HUES64 (cell line): ENCODE data around the gene TOB2.
"Not testable (repeated sequence)": the region's sequence is repeated elsewhere in the genome, so short reads cannot be mapped to it uniquely, and the experiment has no call there.

Experiments used
- H3K27ac ChIP-seq: 2 replicates; pipeline ENCODE4 v1.7.0; 2013; ENCODE audit warnings: low read depth, low read length, inconsistent platforms
- H3K27me3 ChIP-seq: 2 replicates; pipeline ENCODE4 v1.6.1; 2013; ENCODE audit warnings: mild to moderate bottlenecking, low read length; ENCODE audit not compliant: insufficient read depth
- H3K36me3 ChIP-seq: 2 replicates; pipeline ENCODE4 v1.6.1; 2013; ENCODE audit warnings: mild to moderate bottlenecking, low read length; ENCODE audit not compliant: insufficient read depth
- H3K4me1 ChIP-seq: 2 replicates; pipeline ENCODE4 v1.6.1; 2013; ENCODE audit warnings: mild to moderate bottlenecking, low read length, moderate library complexity; ENCODE audit not compliant: insufficient read depth
- H3K4me3 ChIP-seq: 2 replicates; pipeline ENCODE4 v1.5.1; 2013; ENCODE audit warnings: mild to moderate bottlenecking, low read length, moderate library complexity
- H3K9ac ChIP-seq: 2 replicates; pipeline ENCODE4 v1.6.1; 2013; ENCODE audit warnings: mild to moderate bottlenecking, low read depth, low read length
- H3K9me3 ChIP-seq: 2 replicates; pipeline ENCODE4 v1.6.1; 2013; ENCODE audit warnings: low read depth, low read length; ENCODE audit not compliant: insufficient read depth
- WGBS: fragments of 150-250, 120-280 bp; methylation state at CpG from one replicate; pipeline ENCODE4 v1.1.7; 2013; ENCODE audit warnings: missing lambda C conversion rate; 5-methylcytosine and 5-hydroxymethylcytosine counted together

TOB2 gene

DNA sequence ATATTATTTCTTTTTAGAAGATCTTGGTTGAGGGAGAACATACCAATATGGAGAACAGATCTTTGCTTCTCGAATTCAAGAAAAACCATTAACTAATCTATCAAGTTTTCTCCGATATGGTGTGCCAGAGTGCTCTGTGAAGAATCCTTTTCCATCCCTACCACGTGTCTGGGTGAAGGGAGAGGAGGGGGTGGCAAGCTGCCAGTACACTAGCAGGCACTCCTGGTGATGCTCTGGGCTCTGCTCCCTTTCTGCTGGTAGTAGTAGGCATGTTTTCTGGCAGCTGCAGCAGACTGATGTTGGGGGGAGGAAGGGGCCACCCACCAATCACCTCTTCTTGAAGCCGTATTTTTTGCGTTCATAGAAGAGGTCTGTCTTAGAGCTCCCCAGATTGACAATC, 13.5 kb upstream of the TOB2 start:
- not testable (repeated sequence) for H3K27ac ChIP-seq, H3K4me3 ChIP-seq, H3K9me3 ChIP-seq, H3K9ac ChIP-seq, H3K27me3 ChIP-seq, H3K4me1 ChIP-seq
- H3K36me3 ChIP-seq: peaks cover 67% of the 10 kb centered on the region
- 98% methylated on average over 5 of the region's 5 CpGs for WGBS

DNA sequence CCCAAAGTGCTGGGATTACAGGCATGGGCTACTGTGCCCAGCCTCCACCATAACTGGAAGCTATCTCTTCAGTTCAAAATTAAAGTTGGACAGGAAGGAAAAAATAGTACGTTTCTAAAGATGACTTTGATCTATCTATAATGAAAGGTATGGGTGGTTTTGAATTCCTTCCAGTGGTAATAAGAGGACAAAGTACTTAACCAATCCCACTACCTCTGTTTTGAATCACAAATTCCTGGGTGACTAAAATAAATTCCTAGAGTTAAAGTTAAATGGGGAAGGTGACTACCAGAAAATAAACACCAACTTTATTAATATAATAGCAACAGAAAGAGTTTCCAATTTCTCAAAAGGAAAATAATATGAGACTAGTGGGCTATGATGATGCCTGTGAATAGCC, 12.8 kb upstream of the TOB2 start:
- H3K27ac ChIP-seq: no peak overlapping the region
- H3K9ac ChIP-seq: no peak overlapping the region
- peaks cover 60% of the 10 kb centered on the region for H3K36me3 ChIP-seq
- H3K9me3 ChIP-seq: no peaks in the 10 kb centered on the region
- WGBS: 60% methylated on average over 1 of the region's 1 CpG
- H3K27me3 ChIP-seq: no peaks in the 10 kb centered on the region
- no peaks in the 10 kb centered on the region for H3K4me1 ChIP-seq
- H3K4me3 ChIP-seq: no peak overlapping the region

DNA sequence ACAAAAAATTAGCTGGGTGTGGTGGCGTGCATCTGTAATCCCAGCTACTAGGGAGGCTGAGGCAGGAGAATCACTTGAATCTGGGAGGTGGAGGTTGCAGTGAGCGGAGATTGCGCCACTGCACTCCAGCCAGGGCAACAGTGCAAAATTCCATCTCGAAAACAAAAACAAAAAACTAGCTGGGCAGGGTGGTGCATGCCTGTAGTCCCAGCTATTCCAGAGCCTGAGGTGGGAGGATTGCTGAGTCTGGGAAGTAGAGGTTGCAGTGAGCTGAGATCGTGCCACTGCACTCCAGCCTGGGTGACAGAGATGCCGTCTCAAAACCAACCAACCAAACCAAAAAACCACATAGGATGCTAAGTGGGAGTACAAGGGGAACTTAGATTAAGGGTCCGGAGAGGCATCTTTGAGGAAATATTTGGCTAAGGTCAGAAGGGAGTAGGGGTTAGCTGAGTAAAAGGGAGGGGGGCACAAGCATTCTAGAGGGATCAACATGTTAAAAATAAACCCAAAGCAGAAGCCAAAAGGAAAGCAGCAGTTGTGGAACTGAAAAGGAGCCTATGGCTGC, 11.6 kb upstream of the TOB2 start:
- Histone ChIP-seq H3K36me3 (peaks cover 51% of the 10 kb centered on the region), H3K27me3 (no peaks in the 10 kb centered on the region), H3K9me3 (no peaks in the 10 kb centered on the region), H3K4me3 (no peak overlapping the region), H3K4me1 (no peaks in the 10 kb centered on the region), H3K27ac (no peak overlapping the region), H3K9ac (no peak overlapping the region)
- WGBS: 97% methylated on average over 5 of the region's 7 CpGs

DNA sequence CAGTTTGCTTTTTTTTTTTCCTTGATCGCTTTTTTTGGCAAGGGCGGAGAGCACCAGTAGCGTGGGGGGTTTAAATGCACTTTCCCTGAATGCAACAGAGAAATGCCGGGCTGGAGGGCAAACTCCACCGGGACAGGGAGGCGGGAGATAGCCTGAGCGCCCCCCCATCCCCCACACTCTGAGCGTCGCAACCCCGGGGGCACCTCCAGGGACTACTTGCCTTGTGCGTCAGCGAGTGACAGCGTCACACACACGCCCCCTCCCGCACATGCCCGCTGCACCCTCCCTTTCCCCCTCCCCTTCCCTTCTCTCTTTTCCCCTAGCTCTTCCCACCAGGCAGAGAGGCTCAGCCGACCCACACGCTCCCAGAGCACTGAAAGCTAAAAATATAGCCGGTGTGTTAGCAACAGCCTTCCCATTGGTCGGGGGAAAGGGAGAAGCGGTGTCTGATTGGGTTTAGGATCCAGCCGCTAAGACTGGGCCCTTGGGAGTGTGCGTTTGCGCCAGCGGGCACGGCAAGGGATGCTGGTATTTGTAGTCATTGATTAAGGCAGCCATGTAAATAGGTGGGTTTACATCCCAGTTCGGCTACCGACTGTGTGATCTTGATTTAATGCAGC, 1.7 kb upstream of the TOB2 start:
- 4% methylated on average over 27 of the region's 28 CpGs for WGBS
- peak overlapping the region; percentile 96 for H3K9ac ChIP-seq
- peaks cover 6% of the 10 kb centered on the region; the same call in 1 of the 2 replicates for H3K4me1 ChIP-seq

DNA sequence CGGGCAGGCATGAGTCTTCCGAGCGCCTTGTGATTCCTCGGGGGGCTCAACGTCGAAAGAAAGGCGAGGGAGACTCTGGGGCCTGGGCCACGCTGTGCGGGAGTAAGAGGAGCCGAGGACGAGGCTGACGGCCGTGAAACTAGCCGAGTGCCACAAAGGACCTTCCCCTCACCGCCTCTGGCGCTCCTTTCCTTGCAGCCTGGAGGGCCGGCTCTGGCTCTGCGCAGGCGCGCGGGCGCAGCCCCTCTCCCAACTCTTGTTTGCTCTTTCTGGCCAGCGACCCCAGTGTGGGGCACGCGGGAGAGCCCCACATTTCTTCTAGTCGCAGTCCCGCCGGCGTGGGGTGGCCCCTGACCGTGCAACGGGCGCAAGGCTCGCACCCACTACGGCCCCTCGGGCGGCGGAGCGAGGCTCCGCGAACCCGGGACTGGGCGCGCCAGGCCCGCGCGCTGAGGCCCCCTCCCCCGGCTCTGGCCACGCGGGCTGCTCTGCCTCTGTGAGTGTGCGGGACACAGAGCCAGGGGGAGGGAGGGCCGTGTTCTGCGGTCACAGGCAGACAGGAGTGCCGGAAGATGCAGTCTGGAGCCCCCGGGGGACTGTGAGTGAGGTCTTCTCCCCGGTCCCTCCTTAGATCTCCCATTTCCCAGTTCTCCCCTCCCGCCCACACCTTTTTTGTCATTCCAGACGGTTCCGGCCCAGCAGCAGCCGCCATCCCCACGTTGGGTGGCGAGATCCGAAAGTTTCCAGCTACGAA, 1.0 kb upstream of the TOB2 start:
- Histone ChIP-seq H3K9me3 (no peaks in the 10 kb centered on the region), H3K4me3 (peak overlapping the region; percentile 77), H3K36me3 (peaks cover 10% of the 10 kb centered on the region), H3K27me3 (no peaks in the 10 kb centered on the region), H3K9ac (peak overlapping the region; percentile 96), H3K27ac (peak overlapping the region; percentile 99), H3K4me1 (peaks cover 6% of the 10 kb centered on the region; the same call in 1 of the 2 replicates)
- WGBS: under 1% methylated on average over 63 of the region's 63 CpGs

More for the DNA sequence above, 1.7 kb upstream of the TOB2 start:
- Histone ChIP-seq H3K27me3 (no peaks in the 10 kb centered on the region), H3K27ac (peak overlapping the region; percentile 99), H3K9me3 (no peaks in the 10 kb centered on the region), H3K4me3 (peak overlapping the region; percentile 77), H3K36me3 (peaks cover 3% of the 10 kb centered on the region)

DNA sequence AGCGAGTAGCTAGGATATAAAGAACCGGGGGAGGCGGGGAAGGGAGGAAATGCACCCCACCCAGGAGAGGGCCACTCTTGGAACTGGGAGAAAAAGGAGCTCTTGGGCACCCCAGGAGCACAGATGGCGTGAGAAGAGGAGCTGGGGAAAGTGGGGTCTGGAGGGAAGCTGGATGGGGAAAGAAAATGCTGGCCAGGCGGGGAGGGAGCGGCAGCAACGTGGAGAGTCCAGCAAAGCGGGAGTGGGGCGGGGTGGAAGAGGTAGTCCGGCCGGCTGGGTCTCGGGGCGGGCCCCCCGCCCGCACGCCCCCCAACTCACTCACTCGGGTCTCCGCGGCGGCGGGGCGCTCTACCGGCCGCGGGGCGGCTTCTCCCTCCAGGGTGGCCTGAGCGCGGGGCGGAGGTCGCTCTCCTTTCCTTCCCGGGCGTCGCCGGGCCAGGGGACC, 522 bp downstream of the TOB2 start:
- Histone ChIP-seq H3K4me3 (peak overlapping the region; percentile 77), H3K27me3 (no peaks in the 10 kb centered on the region), H3K9ac (peak overlapping the region; percentile 96), H3K36me3 (peaks cover 19% of the 10 kb centered on the region), H3K9me3 (no peaks in the 10 kb centered on the region), H3K27ac (peak overlapping the region; percentile 99), H3K4me1 (peaks cover 6% of the 10 kb centered on the region; the same call in 1 of the 2 replicates)
- WGBS: under 1% methylated on average over 34 of the region's 34 CpGs

DNA sequence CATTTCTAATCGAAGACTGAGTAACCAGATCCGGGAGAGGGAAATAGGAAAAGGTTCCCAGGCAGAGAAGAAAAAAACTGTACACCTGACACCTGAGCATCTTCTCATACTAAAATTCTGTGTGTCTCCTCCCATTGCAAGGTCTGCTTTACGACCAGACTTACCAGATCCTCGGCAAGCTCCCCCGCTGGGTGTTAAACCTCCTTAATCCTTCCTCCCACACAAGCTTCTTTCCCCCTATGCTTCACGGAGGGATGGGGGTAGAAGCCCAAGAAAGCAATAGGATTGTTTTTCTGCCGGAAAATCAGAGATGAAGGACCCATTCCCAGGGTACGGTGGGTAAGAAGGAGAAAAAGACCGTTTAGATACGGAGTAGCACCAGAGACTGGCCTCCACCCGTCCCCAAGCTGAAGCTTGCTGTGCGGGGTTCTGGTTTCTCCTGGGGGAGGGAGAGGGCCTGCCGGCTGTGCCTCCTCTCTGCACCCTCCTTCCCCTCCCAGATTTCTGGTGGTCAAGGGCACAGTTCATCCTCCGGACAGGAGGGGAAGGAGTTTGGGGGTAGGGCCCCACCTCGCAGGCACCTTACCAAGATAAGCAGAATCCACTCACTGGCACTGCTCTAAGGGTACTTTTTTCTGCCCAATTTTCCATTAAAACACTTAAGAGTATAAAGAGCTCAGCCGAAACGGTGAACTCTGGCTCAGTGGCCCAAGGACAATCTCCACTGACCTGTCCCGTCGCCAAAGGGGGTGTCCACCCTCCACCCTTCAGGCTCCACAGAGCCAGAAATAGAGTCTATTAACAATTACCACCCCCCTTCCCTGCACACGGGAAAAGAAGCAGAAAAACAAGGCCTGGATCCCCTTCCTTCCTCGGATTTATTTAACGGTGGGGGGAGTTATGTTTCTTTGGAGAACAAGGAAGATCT, 1.2 kb downstream of the TOB2 start:
- H3K36me3 ChIP-seq: peaks cover 23% of the 10 kb centered on the region
- H3K4me1 ChIP-seq: peaks cover 6% of the 10 kb centered on the region; the same call in 1 of the 2 replicates
- no peaks in the 10 kb centered on the region for H3K27me3 ChIP-seq
- no peaks in the 10 kb centered on the region for H3K9me3 ChIP-seq
- WGBS: under 1% methylated on average over 19 of the region's 22 CpGs
- peak overlapping the region; percentile 77 for H3K4me3 ChIP-seq
- peak overlapping the region; percentile 96 for H3K9ac ChIP-seq
- H3K27ac ChIP-seq: peak overlapping the region; percentile 99

DNA sequence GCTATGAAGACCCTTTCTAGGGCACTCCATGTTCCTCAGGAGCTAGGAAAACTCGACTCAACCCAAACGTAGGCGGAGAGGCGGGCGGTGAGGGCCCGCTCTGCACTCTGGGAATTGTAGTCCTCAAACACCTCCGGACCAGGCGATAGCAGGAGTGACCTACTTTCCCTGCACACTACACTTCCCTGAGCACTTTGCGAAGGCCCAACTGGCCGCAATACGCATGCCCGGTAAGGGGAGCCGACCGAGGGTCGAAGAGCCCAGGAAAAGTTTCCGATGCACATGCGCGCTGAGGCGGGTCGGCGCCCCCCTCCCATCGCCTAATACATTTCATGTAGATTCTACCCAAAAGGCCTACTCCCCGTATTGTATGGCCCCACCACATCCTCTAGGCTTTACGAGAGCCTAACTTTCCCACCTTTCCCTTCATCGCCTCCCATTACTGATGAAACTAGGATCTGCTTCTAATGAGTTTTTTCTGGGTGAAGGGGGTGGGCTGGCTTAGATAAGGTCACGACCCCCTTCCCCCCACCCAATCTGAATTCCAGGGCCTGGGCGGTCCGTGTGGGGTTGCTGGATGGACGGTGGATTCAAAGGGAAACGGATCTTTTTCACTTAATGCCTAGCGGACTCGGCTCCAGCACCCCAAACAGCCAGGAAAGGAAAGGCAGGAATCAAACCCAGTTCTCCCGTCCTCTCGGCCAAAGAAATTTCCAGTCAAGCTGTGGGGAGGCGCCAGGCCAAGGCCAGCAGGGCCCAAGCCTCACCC, 2.1 kb downstream of the TOB2 start:
- H3K9me3 ChIP-seq: no peaks in the 10 kb centered on the region
- peak overlapping the region; percentile 99 for H3K27ac ChIP-seq
- peak overlapping the region; percentile 77 for H3K4me3 ChIP-seq
- no peaks in the 10 kb centered on the region for H3K27me3 ChIP-seq
- H3K9ac ChIP-seq: peak overlapping the region; percentile 96
- H3K36me3 ChIP-seq: peaks cover 27% of the 10 kb centered on the region
- under 1% methylated on average over 33 of the region's 35 CpGs for WGBS
- H3K4me1 ChIP-seq: peaks cover 6% of the 10 kb centered on the region; the same call in 1 of the 2 replicates

DNA sequence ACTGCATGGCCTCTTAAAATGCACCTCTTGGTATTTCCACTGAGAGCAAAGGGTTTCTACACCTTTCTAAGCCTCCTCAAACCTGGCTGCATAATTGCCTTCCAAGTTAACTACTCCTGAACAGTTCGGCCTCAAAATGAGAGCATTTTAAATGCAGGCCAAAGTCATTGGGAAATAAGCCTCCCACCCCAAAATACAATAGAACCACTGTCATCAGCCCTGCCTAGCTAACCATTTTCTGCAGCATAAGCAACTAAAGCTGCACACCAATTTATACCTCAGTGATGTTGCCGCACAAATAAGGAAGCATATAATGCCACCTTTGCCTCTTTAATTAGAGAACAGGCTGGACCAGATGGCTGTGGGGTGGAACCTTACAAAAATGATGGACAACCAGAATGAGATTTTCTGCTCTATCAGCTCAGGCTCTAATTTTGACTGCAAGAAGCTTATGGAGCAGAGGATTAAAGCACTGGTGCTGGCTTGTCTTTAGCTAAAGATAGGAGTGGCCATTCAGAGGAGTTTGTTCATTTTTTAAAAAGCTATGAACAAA, 4.3 kb downstream of the TOB2 start:
- H3K4me3 ChIP-seq: no peak overlapping the region
- 96% methylated on average over 2 of the region's 2 CpGs for WGBS
- no peak overlapping the region for H3K9ac ChIP-seq
- H3K27me3 ChIP-seq: no peaks in the 10 kb centered on the region
- no peaks in the 10 kb centered on the region; the same call in 1 of the 2 replicates for H3K4me1 ChIP-seq
- no peak overlapping the region for H3K27ac ChIP-seq
- H3K9me3 ChIP-seq: no peaks in the 10 kb centered on the region
- peaks cover 43% of the 10 kb centered on the region for H3K36me3 ChIP-seq

DNA sequence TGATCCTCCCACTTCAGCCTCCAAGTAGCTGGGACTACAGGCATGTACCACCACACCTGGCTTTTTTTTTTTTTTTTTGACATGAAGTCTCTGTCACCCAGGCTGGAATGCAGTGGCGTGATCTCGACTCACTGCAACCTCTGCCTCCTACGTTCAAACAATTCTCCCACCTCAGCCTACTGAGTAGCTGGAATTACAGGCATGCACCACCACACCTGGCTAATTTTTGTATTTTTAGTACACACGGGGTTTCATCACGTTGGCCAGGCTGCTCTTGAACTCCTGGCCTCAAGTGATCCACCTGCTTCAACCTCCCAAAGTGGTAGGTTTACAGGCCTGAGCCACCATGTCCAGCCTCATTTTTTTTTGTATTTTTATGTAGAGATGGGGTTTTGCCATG, 6.1 kb downstream of the TOB2 start:
- H3K9ac ChIP-seq, H3K9me3 ChIP-seq, H3K27me3 ChIP-seq, H3K27ac ChIP-seq, H3K4me1 ChIP-seq, H3K4me3 ChIP-seq: not testable (repeated sequence)
- WGBS: 96% methylated on average over 5 of the region's 5 CpGs
- peaks cover 61% of the 10 kb centered on the region for H3K36me3 ChIP-seq
